Measurements from ENCODE around the gene GNLY.

GRCh38 chr2:85661139-85661858 lies 32.9 kb upstream of the GNLY start:
- TF ChIP-seq, protein P1, sequence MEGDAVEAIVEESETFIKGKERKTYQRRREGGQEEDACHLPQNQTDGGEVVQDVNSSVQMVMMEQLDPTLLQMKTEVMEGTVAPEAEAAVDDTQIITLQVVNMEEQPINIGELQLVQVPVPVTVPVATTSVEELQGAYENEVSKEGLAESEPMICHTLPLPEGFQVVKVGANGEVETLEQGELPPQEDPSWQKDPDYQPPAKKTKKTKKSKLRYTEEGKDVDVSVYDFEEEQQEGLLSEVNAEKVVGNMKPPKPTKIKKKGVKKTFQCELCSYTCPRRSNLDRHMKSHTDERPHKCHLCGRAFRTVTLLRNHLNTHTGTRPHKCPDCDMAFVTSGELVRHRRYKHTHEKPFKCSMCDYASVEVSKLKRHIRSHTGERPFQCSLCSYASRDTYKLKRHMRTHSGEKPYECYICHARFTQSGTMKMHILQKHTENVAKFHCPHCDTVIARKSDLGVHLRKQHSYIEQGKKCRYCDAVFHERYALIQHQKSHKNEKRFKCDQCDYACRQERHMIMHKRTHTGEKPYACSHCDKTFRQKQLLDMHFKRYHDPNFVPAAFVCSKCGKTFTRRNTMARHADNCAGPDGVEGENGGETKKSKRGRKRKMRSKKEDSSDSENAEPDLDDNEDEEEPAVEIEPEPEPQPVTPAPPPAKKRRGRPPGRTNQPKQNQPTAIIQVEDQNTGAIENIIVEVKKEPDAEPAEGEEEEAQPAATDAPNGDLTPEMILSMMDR (IDR thresholded peaks at IDR 0.05): no peak
- no peak for TF ChIP-seq EZH2 (IDR thresholded peaks at IDR 0.05)
